Loucy (cell line): ENCODE measurements around the gene CERS5.

Source experiments
- CTCF ChIP-seq: fragments of 200-600 bp; sonication (generic); conservative IDR thresholded peaks from 2 replicates; pipeline ENCODE4 v1.5.1; 2014; ENCODE audit warnings: mild to moderate bottlenecking, antibody characterized with exemption, low read length
- EZH2phosphoT487 ChIP-seq: fragments of 200-600 bp; IDR thresholded peaks from 2 replicates; pipeline ENCODE4 v1.6.1; 2018; ENCODE audit warnings: antibody characterized with exemption, mild to moderate bottlenecking, moderate library complexity, borderline replicate concordance

GRCh38 chr12:50123203-50123602 is 44.0 kb downstream of the CERS5 start:
- TF ChIP-seq EZH2phosphoT487 (no peak), CTCF (no peak)
